Endodermal cell (in vitro differentiated cells): Measurements from ENCODE around the gene HSF2. TPM values are rescaled to one million over a fixed set of nuclear protein-coding genes. Genes with fewer than 3 reads are reported as not detected.

Experiments used
- DNase-seq: peaks from one replicate; pipeline ENCODE4 v3.0.0-alpha.2; 2017
- H3K27ac ChIP-seq: 2 replicates; pipeline ENCODE4 v1.5.1; 2013; ENCODE audit warnings: mild to moderate bottlenecking, low read depth, low read length, moderate library complexity
- H3K27me3 ChIP-seq: 2 replicates; pipeline ENCODE4 v1.6.1; 2013; ENCODE audit warnings: mild to moderate bottlenecking, low read length, moderate library complexity; ENCODE audit not compliant: insufficient read depth, control insufficient read depth, poor library complexity, severe bottlenecking
- H3K36me3 ChIP-seq: 2 replicates; pipeline ENCODE4 v1.7.0; 2013; ENCODE audit warnings: mild to moderate bottlenecking, low read length, moderate library complexity; ENCODE audit not compliant: control insufficient read depth, insufficient read depth
- H3K4me1 ChIP-seq: one replicate; pipeline ENCODE4 v1.7.0; 2013; ENCODE audit warnings: low read length; ENCODE audit not compliant: control insufficient read depth, insufficient read depth
- H3K4me3 ChIP-seq: 2 replicates; pipeline ENCODE4 v1.5.1; 2013; ENCODE audit warnings: mild to moderate bottlenecking, low read length, moderate library complexity
- H3K9ac ChIP-seq: 2 replicates; pipeline ENCODE4 v1.6.1; 2013; ENCODE audit warnings: mild to moderate bottlenecking, low read length, moderate library complexity; ENCODE audit not compliant: poor library complexity, severe bottlenecking; ENCODE audit errors: extremely low read depth
- H3K9me3 ChIP-seq: 2 replicates; pipeline ENCODE4 v1.6.1; 2013; ENCODE audit warnings: mild to moderate bottlenecking, low read length, moderate library complexity; ENCODE audit not compliant: control insufficient read depth
- H3K27ac Mint-ChIP-seq: 2 replicates; pipeline ENCODE4 v1.8.0; 2020; ENCODE audit warnings: mixed read lengths
- H3K27me3 Mint-ChIP-seq: 2 replicates; pipeline ENCODE4 v1.8.0; 2021; ENCODE audit warnings: mild to moderate bottlenecking, mixed read lengths; ENCODE audit not compliant: insufficient read depth
- H3K36me3 Mint-ChIP-seq: 2 replicates; pipeline ENCODE4 v1.8.0; 2020; ENCODE audit warnings: low read depth, mixed read lengths
- H3K4me1 Mint-ChIP-seq: 2 replicates; pipeline ENCODE4 v1.8.0; 2020; ENCODE audit warnings: mixed read lengths
- H3K4me3 Mint-ChIP-seq: 2 replicates; pipeline ENCODE4 v1.8.0; 2020; ENCODE audit warnings: mild to moderate bottlenecking, moderate library complexity, mixed read lengths
- H3K9me3 Mint-ChIP-seq: 2 replicates; pipeline ENCODE4 v1.8.0; 2020; ENCODE audit warnings: mild to moderate bottlenecking, mixed read lengths
- WGBS, 2 experiments: methylation state at CpG; one replicate each; pipeline versions ENCODE4 v1.1.5 to v1.1.7; 2013; ENCODE audit warnings: missing lambda C conversion rate in 2 of 2, mixed read lengths in 1 of 2; ENCODE audit not compliant: insufficient coverage in 1 of 2, insufficient read length in 1 of 2; 5-methylcytosine and 5-hydroxymethylcytosine counted together
- total RNA-seq, 2 donors: library from RNA; stranded (reverse); fragmentation: NEBNext Ultra II Directional in 1 of 2; extraction: Animal tissue kit (Norgen Biotek cat#: 25700) in 1 of 2; gene quantifications; 2 replicates in 1 of 2; 3 replicates in 1 of 2; pipeline ENCODE4 v1.2.1, GENCODE V29; 2021
- TF ChIP-seq, protein P1 (sequence below): fragments of 200-600 bp; sonication (generic); conservative IDR thresholded peaks from 2 replicates; pipeline ENCODE4 v1.5.0; 2021; ENCODE audit warnings: antibody characterized with exemption, mild to moderate bottlenecking

HSF2 gene
- total RNA-seq, 2 donors from 2014 or later, result 21.0 to 34.2 TPM

DNA sequence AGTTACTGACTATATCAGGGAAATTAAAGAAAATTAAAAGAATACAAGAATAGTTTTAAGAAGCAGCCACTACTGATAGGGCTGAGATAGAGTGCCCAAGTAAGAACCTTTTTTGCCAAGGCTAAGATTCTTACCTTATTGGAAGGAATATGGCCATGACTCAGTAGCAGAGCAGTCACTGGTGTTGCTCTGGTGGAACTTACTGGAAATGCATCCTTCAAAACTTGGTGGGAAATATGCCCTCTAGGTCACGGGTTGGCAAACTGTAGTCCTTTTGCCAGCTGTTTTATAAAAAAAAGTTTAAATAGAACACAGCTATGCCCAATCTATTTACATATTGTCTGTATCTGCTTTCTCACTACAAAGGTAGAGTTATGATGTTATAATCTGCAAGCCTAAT lies 6.0 kb downstream of the HSF2 start:
- Mint-ChIP-seq H3K27me3 (no peaks in the 10 kb centered on the region), H3K36me3 (no peaks in the 10 kb centered on the region), H3K4me3 (no peak overlapping the region), H3K9me3 (no peaks in the 10 kb centered on the region), H3K27ac (no peak overlapping the region), H3K4me1 (peaks cover 19% of the 10 kb centered on the region)
- Histone ChIP-seq H3K4me1 (no peaks in the 10 kb centered on the region), H3K27ac (no peak overlapping the region), H3K4me3 (no peak overlapping the region), H3K27me3 (no peaks in the 10 kb centered on the region), H3K36me3 (no peaks in the 10 kb centered on the region), H3K9ac (no peak overlapping the region), H3K9me3 (no peaks in the 10 kb centered on the region)
- TF ChIP-seq, protein P1, sequence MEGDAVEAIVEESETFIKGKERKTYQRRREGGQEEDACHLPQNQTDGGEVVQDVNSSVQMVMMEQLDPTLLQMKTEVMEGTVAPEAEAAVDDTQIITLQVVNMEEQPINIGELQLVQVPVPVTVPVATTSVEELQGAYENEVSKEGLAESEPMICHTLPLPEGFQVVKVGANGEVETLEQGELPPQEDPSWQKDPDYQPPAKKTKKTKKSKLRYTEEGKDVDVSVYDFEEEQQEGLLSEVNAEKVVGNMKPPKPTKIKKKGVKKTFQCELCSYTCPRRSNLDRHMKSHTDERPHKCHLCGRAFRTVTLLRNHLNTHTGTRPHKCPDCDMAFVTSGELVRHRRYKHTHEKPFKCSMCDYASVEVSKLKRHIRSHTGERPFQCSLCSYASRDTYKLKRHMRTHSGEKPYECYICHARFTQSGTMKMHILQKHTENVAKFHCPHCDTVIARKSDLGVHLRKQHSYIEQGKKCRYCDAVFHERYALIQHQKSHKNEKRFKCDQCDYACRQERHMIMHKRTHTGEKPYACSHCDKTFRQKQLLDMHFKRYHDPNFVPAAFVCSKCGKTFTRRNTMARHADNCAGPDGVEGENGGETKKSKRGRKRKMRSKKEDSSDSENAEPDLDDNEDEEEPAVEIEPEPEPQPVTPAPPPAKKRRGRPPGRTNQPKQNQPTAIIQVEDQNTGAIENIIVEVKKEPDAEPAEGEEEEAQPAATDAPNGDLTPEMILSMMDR, result peak; percentile 60
- WGBS, 2 experiments, result 94% methylated on average over 1 of the region's 1 CpG; no CpG with 5 or more reads in 1 of the 2 experiments
- no peak for DNase-seq

DNA sequence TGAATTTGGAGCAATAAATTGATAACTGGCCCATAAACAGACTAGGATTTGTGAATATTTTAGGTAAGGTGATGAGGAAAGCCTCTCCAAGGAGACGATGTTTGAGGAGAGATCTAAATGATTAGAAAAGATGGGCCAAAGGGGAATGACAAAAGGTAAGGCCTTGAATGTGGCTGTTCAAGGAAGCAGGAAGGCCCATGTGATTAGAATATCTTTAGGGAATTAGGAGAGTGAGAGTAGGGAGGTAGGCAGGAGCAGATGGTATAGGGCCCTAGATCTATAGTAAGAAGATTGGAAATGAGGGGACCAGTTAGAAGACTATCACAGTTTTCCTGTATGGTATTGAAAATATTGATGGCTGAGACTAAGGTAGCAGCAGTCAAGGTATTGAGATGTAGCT lies 6.7 kb downstream of the HSF2 start:
- WGBS, 2 experiments, result 83 to 100% methylated on average over 1 of the region's 1 CpG
- no peaks in the 10 kb centered on the region for H3K9me3 Mint-ChIP-seq
- H3K4me3 Mint-ChIP-seq, result no peak overlapping the region
- H3K27me3 Mint-ChIP-seq, result no peaks in the 10 kb centered on the region
- Histone ChIP-seq H3K9ac (no peak overlapping the region), H3K9me3 (no peaks in the 10 kb centered on the region), H3K27ac (no peak overlapping the region), H3K4me1 (no peaks in the 10 kb centered on the region), H3K27me3 (no peaks in the 10 kb centered on the region), H3K4me3 (no peak overlapping the region), H3K36me3 (no peaks in the 10 kb centered on the region)
- no peaks in the 10 kb centered on the region for H3K36me3 Mint-ChIP-seq
- DNase-seq, result no peak
- no peak overlapping the region for H3K27ac Mint-ChIP-seq
- peaks cover 11% of the 10 kb centered on the region for H3K4me1 Mint-ChIP-seq
- TF ChIP-seq, protein P1, result no peak

DNA sequence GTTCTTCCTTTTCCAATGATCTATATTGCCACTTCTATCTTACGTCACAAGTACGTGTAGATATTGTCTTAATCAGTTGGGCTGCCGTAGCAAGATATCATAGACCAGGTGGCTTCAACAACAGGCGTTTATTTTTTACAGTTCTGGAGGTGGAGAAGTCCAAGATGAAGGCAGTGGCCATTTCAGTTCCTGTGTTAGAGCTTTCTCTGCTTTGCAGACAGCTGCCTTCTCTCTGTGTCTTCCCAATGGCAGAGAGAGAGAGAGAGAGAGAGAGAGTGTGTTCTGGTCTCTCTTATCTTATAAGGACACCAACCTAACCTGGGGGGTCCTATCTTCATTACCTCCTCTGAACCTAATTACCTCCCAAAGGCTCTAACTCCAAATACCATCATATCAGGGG lies 8.3 kb downstream of the HSF2 start:
- WGBS, 2 experiments, result 50 to 72% methylated on average over 2 to 4 of the region's 4 CpGs
- Mint-ChIP-seq H3K4me3 (no peak overlapping the region), H3K9me3 (no peaks in the 10 kb centered on the region), H3K4me1 (peaks cover 5% of the 10 kb centered on the region), H3K36me3 (peaks cover 7% of the 10 kb centered on the region), H3K27ac (no peak overlapping the region), H3K27me3 (no peaks in the 10 kb centered on the region)
- H3K36me3 ChIP-seq, result peaks cover 6% of the 10 kb centered on the region
- no peak overlapping the region for H3K4me3 ChIP-seq
- H3K4me1 ChIP-seq, result no peaks in the 10 kb centered on the region
- TF ChIP-seq, protein P1, result no peak
- no peaks in the 10 kb centered on the region for H3K27me3 ChIP-seq
- no peak for DNase-seq
- no peak overlapping the region for H3K27ac ChIP-seq
- no peaks in the 10 kb centered on the region for H3K9me3 ChIP-seq
- H3K9ac ChIP-seq, result no peak overlapping the region
